Adipocyte (in vitro differentiated cells): Measurements from ENCODE around the gene PIK3R5.

ENCODE experiments used
- DNase-seq: peaks from one replicate; pipeline ENCODE4 v3.0.0-alpha.2; 2015; ENCODE audit warnings: low read depth
- H3K27me3 ChIP-seq: replicated peaks from 2 replicates; pipeline ENCODE4 v1.7.0; 2013; ENCODE audit warnings: mild to moderate bottlenecking, low read length, moderate library complexity; ENCODE audit not compliant: control insufficient read depth, insufficient read depth
- H3K36me3 ChIP-seq: 2 replicates; pipeline ENCODE4 v1.7.0; 2013; ENCODE audit warnings: low read length, mild to moderate bottlenecking, moderate library complexity; ENCODE audit not compliant: control insufficient read depth, insufficient read depth, severe bottlenecking
- H3K4me1 ChIP-seq: 2 replicates; pipeline ENCODE4 v1.7.0; 2013; ENCODE audit warnings: mild to moderate bottlenecking, low read length, moderate library complexity; ENCODE audit not compliant: control insufficient read depth, insufficient read depth
- H3K4me3 ChIP-seq: 2 replicates; pipeline ENCODE4 v1.7.0; 2013; ENCODE audit warnings: mild to moderate bottlenecking, low read length, moderate library complexity
- H3K9ac ChIP-seq: 2 replicates; pipeline ENCODE4 v1.7.0; 2013; ENCODE audit warnings: mild to moderate bottlenecking, low read length, moderate library complexity
- H3K9me3 ChIP-seq: 2 replicates; pipeline ENCODE4 v1.7.0; 2013; ENCODE audit warnings: mild to moderate bottlenecking, low read length, moderate library complexity; ENCODE audit not compliant: control insufficient read depth

PIK3R5 gene

GRCh38 chr17:8960325-8961140 lies 5.0 kb downstream of the PIK3R5 start:
- H3K36me3 ChIP-seq: no peaks in the 10 kb centered on the region
- H3K9ac ChIP-seq: no peak overlapping the region
- H3K4me3 ChIP-seq: no peak overlapping the region
- no peaks in the 10 kb centered on the region for H3K4me1 ChIP-seq
- no peak for DNase-seq
- peaks cover 3% of the 10 kb centered on the region for H3K9me3 ChIP-seq
- H3K27me3 ChIP-seq: peaks cover 36% of the 10 kb centered on the region

GRCh38 chr17:8959312-8959918 lies 6.1 kb downstream of the PIK3R5 start:
- no peaks in the 10 kb centered on the region for H3K36me3 ChIP-seq
- H3K27me3 ChIP-seq: peaks cover 27% of the 10 kb centered on the region
- no peak overlapping the region for H3K9ac ChIP-seq
- DNase-seq: no peak
- no peaks in the 10 kb centered on the region for H3K4me1 ChIP-seq
- no peak overlapping the region for H3K4me3 ChIP-seq
- peaks cover 3% of the 10 kb centered on the region for H3K9me3 ChIP-seq

DNA sequence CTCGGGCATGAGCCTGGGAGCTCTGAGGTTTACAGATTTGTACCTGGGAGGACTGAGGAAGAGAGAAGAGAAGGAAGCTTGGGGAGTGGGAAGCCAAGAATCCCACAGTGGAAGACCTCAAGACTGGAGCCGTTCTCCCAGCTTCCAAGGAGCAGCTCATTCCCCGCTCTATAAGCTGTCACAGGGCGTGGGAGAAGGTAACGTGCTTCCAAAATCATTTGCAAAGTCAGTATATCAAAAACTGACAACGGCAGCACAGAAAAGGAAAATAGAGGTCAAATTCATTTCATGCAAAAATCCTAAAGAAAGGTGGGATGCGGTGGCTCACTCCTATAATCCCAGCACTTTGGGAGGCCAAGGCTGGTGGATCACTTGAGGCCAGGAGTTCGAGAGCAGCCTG lies 7.8 kb downstream of the PIK3R5 start:
- H3K9ac ChIP-seq: no peak overlapping the region
- no peak for DNase-seq
- peaks cover 22% of the 10 kb centered on the region for H3K27me3 ChIP-seq
- H3K36me3 ChIP-seq: no peaks in the 10 kb centered on the region
- peaks cover 3% of the 10 kb centered on the region for H3K9me3 ChIP-seq
- H3K4me1 ChIP-seq: no peaks in the 10 kb centered on the region
- no peak overlapping the region for H3K4me3 ChIP-seq

- peaks cover 7% of the 10 kb centered on the region for H3K9me3 ChIP-seq
- H3K27me3 ChIP-seq: peaks cover 22% of the 10 kb centered on the region
- H3K9ac ChIP-seq: no peak overlapping the region
- H3K4me1 ChIP-seq: no peaks in the 10 kb centered on the region
- no peaks in the 10 kb centered on the region for H3K36me3 ChIP-seq
- no peak overlapping the region for H3K4me3 ChIP-seq
- no peak for DNase-seq
Observed at GRCh38 chr17:8956465-8956902, 9.0 kb downstream of the PIK3R5 start.

DNA sequence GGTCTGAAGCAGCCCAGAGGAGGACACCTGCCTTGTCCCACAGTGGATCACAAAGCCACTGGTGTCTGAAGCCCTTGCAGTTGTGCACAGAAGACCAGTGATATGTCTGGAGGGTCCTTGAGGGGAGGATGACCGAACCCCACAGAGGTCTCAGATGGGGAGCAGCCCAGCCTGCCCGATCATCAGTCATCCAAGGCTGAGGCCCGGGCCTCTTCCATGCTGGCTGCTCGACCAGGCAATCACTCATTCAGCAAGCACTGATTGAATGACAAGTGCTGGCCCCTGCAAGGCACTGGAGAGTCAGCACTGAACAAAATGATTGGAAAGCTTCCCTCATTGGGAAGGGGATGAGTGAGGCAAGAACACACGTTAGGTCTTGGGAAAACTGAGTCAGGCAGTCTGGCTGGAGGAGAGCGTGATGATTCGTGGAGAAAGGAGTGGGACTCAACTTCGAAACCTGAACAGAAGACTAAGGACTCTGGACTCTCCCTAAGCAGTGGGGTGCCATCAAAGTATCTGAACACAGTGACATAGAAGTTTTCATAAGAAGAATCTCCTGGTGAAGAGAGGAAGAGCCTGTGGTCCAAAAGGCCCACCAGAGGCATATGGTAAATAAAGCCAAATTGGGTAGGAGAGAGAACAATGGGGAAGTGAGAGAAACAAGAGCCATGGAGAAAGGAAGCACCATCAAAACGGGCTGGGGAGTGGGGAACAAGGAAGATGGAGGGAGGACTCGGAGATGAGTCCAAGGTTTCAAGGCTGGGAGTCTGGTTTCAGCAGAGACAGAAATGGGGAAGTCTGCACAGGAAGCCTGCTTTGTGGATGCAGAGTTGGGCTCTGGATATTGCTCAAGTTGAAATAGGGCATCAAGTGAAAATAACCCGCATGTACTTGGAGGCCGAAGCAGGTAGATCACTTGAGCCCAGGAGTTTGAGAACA lies 10.2 kb downstream of the PIK3R5 start:
- DNase-seq: no peak
- H3K9ac ChIP-seq: no peak overlapping the region

DNA sequence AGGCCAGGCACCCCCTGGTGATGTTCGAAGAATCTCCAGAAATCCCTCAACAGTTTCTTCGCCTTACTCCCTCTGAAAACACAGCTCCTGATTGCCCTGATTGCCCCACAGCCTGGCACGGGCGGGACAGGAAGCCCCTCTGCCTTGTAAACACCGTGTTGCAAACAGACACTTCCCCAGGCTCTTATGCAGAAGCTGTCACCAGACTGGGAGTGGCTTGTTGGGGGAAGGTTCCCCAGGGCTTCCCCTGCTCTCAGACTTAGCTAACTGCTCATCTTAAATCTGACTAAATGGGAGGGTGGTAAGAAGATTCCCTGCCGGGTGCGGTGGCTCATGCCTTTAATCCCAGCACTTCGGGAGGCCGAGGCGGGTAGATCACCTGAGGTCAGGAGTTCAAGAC lies 11.2 kb downstream of the PIK3R5 start:
- Histone ChIP-seq H3K36me3 (no peaks in the 10 kb centered on the region), H3K9ac (no peak overlapping the region), H3K27me3 (peaks cover 20% of the 10 kb centered on the region), H3K9me3 (peaks cover 7% of the 10 kb centered on the region), H3K4me1 (no peaks in the 10 kb centered on the region), H3K4me3 (no peak overlapping the region)
- DNase-seq: no peak

More for the DNA sequence above, 10.2 kb downstream of the PIK3R5 start:
- Histone ChIP-seq H3K4me3 (no peak overlapping the region), H3K9me3 (peaks cover 7% of the 10 kb centered on the region), H3K4me1 (no peaks in the 10 kb centered on the region), H3K27me3 (peaks cover 22% of the 10 kb centered on the region), H3K36me3 (no peaks in the 10 kb centered on the region)

GRCh38 chr17:8953156-8953885 lies 12.2 kb downstream of the PIK3R5 start:
- H3K9me3 ChIP-seq: peaks cover 7% of the 10 kb centered on the region
- H3K36me3 ChIP-seq: no peaks in the 10 kb centered on the region
- H3K9ac ChIP-seq: no peak overlapping the region
- DNase-seq: no peak
- H3K4me3 ChIP-seq: no peak overlapping the region
- peaks cover 19% of the 10 kb centered on the region for H3K27me3 ChIP-seq
- H3K4me1 ChIP-seq: no peaks in the 10 kb centered on the region

GRCh38 chr17:8952191-8952590 lies 13.3 kb downstream of the PIK3R5 start:
- Histone ChIP-seq H3K4me3 (no peak overlapping the region), H3K27me3 (peaks cover 13% of the 10 kb centered on the region), H3K36me3 (no peaks in the 10 kb centered on the region), H3K9ac (no peak overlapping the region), H3K9me3 (peaks cover 7% of the 10 kb centered on the region), H3K4me1 (no peaks in the 10 kb centered on the region)
- DNase-seq: no peak

DNA sequence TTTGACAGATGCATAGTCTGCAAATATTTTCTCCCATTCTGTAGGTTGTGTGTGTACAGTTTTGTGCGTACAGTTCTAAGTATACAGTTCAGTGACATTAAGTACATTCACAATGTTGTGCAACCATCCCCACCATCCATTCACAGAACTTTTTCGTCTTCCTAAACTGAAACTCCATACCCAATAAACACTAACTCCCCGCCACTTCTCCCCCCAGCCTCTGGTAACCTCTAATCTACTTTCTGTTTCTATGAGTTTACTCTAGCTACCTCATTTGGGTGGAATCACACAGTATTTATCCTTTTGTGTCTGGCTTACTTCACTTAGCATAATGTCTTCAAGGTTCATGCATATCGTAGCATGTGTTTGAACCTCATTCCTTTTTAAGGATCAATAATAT lies 14.3 kb downstream of the PIK3R5 start:
- Histone ChIP-seq H3K9ac (no peak overlapping the region), H3K36me3 (no peaks in the 10 kb centered on the region), H3K4me1 (no peaks in the 10 kb centered on the region), H3K9me3 (peaks cover 4% of the 10 kb centered on the region), H3K4me3 (no peak overlapping the region), H3K27me3 (peaks cover 8% of the 10 kb centered on the region)
- DNase-seq: no peak

- no peaks in the 10 kb centered on the region for H3K36me3 ChIP-seq
- peaks cover 9% of the 10 kb centered on the region for H3K9me3 ChIP-seq
- no peaks in the 10 kb centered on the region for H3K4me1 ChIP-seq
- no peak for DNase-seq
- no peak overlapping the region for H3K4me3 ChIP-seq
- H3K27me3 ChIP-seq: peaks cover 8% of the 10 kb centered on the region
- no peak overlapping the region for H3K9ac ChIP-seq
Observed at GRCh38 chr17:8949061-8949661, 16.3 kb downstream of the PIK3R5 start.
